Endothelial cell of umbilical vein (primary cell): Measurements from ENCODE around the gene ITPR2.

Source experiments
- EZH2 ChIP-seq: IDR thresholded peaks from 2 replicates; pipeline ENCODE4 v1.6.1; 2012; ENCODE audit warnings: borderline replicate concordance, low read depth, mild to moderate bottlenecking, moderate library complexity, low read length, inconsistent platforms; ENCODE audit not compliant: severe bottlenecking
- TF ChIP-seq, protein P1 (sequence below), 2 donors: IDR thresholded peaks; 1 replicate in 1 of 2; 2 replicates in 1 of 2; pipeline ENCODE4 v1.5.1; 2011; ENCODE audit warnings: low read length in 2 of 2, mild to moderate bottlenecking in 2 of 2, moderate library complexity in 2 of 2, control low read depth in 1 of 2, inconsistent platforms in 1 of 2, low read depth in 1 of 2; ENCODE audit not compliant: insufficient read depth in 1 of 2; ENCODE audit errors: extremely low read depth in 1 of 2

DNA sequence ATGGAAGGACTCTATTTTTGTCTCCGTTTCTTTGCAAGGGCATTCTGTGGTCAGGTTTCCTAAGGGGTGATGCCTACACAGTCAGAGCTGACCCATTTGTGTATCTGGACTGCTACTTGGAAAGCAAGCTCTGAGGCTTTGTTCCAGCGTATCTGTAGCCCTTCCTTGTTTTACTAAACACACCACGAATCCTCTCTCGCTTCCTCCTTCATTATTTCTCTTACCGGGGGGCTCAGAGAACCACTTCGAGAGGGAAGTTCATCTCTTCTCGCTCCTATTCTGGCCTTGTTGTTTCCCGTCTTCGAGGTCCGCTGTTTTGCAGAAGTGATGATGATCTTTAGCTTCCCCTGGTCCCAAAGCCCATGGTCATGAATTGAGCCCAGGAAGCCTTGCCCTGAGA is 472.9 kb downstream of the ITPR2 start:
- TF ChIP-seq, protein P1, sequence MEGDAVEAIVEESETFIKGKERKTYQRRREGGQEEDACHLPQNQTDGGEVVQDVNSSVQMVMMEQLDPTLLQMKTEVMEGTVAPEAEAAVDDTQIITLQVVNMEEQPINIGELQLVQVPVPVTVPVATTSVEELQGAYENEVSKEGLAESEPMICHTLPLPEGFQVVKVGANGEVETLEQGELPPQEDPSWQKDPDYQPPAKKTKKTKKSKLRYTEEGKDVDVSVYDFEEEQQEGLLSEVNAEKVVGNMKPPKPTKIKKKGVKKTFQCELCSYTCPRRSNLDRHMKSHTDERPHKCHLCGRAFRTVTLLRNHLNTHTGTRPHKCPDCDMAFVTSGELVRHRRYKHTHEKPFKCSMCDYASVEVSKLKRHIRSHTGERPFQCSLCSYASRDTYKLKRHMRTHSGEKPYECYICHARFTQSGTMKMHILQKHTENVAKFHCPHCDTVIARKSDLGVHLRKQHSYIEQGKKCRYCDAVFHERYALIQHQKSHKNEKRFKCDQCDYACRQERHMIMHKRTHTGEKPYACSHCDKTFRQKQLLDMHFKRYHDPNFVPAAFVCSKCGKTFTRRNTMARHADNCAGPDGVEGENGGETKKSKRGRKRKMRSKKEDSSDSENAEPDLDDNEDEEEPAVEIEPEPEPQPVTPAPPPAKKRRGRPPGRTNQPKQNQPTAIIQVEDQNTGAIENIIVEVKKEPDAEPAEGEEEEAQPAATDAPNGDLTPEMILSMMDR (IDR thresholded peaks at IDR 0.05; ENCODE audit: extremely low read depth in 1 of 2, insufficient read depth in 1 of 2, low read depth in 1 of 2, low read length in 2 of 2): no peak
- no peak for TF ChIP-seq EZH2
